DMS114 treated with DMSO at 0.1 percent for 48 hours (cell line): ENCODE data around the gene COL5A1.

ENCODE experiments used
- DNase-seq: peaks from one replicate; lab custom pipeline; 2025; ENCODE audit not compliant: unreplicated experiment; lab: John Stamatoyannopoulos, UW

The COL5A1 gene

GRCh38 chr9:134830126-134830525 is 188.5 kb downstream of the COL5A1 start:
- no peak for DNase-seq

DNA sequence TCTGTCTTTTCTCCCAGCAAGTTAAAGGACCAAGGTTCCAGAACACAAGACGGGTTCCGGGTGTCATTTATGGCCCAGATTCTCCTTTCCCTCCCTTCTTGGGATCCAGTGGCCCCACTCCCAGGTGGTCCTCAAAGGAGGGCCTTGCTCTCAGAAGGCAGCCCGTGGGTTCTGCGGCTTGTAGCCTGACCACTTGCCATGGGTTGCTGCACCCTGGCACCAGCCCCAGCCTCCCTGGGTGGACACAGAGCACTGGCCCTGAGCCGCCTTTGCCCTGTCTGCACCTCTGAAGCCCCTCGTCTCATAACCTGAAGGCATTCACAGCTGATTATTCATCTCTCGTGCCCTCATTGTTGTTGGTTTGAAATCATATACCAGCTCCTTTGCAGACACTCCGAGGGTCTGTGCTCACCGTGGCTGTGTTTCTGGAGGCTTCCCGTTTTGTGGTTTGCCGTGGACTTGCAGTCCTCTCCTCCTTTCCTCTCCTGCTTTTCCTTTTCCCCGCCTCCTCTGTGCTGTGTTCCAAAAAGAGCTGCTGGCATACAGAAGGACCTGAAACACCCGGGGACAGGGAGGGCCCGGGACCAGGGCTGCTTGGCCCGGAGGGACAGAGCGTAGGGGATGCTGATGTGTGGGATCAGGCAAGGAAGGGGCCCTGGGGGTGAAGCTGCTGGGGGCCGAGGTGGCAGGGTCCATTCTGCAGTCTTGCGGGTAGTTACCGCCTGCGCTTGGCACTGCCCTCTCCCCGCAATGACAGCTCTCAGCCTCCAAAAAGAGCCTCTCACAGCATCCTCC is 189.5 kb downstream of the COL5A1 start:
- no peak for DNase-seq

- DNase-seq, result no peak
Measured at GRCh38 chr9:134832471-134832870, 190.9 kb downstream of the COL5A1 start.

DNA sequence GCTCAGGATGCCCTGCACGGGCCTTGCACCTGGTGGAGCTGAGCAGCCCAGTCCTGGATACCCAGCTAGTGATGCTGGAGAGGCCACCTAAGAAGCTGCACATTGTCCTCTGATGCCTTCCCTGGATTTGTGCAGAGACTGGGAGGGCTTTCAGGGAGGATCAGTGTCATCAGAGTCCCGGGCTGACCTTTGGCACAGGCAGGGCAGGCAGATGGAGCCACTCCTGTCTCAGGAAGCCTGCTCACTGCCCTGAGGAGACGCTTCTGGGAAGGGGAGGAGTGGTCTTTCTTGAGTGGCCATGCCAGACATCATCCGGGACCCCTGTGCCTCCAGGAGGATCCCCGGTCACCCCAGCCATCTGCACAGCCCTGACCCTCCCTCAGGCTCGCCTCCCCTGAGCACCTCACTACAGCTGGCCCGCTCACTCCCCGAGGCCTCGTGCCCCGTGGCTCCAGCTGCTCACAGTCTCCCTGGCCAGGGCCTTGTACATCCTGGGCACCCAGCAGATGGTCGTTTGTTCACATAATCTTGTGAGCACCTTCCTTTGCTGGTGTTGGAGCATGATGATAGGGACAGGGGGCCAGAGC is 191.8 kb downstream of the COL5A1 start:
- no peak for DNase-seq

DNA sequence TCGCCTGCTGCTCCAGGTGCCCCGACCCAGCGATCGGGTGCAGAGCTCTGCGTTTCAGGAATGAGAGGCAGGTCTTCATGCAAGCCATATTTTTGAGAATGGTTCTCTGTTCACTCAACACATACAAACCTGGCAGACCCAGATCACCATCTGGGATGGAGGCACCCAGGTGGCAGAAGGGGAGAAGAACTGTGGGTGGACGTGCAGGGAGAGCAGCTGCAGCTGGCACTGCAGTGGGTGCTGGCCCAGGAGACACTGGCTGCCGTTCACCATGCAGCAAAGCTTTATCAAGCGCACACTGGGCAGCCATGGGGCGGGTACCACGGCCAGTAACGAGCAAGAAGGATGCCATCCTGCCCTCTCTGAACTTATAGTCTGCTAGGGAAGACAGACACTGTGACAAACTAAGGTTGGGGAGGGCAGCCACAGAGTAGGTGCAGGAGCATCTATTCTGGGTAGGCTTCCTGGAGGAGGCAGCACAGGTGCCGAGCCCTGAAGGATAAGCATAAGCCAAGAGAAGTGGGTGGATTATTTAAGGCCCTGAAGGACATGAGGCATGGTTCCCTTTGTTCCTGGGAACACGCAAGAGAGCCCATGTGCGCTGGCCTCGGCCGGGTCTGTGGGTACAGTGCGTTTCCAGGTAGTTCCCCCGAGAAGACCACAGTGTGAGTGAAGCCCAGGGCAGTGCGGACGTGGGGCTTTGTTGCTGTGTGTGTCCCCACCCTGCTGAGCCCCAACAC is 192.8 kb downstream of the COL5A1 start:
- DNase-seq, result no peak

GRCh38 chr9:134834957-134835419 is 193.4 kb downstream of the COL5A1 start:
- DNase-seq, result no peak

GRCh38 chr9:134835448-134835847 is 193.8 kb downstream of the COL5A1 start:
- DNase-seq, result no peak

- no peak for DNase-seq
Measured at GRCh38 chr9:134835987-134836386, 194.4 kb downstream of the COL5A1 start.

GRCh38 chr9:134836406-134836970 is 194.9 kb downstream of the COL5A1 start:
- DNase-seq, result no peak

GRCh38 chr9:134837529-134837928 is 195.9 kb downstream of the COL5A1 start:
- no peak for DNase-seq

DNA sequence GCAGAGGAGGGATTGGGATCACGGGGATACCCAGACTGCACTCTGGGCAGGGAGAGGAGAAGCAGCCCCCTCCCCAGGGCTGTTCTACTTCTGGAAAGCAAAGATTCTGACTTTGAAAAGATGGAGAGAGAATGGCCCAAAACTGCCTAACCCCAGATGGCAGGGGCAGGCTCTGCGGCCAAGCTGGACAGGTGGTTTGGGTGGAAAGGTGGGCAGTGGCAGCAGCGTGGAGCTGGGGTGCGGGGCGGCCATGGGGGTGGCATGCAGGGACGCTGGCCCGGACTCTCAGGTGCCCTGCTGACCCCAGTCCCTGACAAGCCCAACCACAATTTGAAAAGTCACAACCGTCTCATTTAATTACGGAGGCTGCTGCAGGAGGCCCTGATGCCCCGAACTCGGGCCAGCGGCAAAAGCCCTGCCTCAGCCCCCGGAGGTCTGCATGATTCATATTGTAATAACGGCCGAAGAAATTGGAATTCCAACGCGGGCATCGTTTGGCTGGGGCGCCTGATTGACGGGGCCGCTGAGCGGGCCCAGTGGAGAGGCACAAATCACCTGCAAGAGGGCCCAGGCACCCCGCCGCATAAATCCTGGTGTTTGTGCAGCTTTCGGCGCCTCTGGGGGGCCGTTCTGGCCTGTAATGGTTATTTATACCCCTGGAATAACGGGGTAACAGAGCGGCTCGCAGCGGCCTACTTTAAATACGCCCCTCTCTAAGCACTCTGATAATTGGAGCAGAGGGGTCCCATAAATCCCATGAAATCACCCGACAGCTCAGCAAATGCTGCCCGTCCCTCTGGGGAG is 197.2 kb downstream of the COL5A1 start:
- DNase-seq, result no peak

DNA sequence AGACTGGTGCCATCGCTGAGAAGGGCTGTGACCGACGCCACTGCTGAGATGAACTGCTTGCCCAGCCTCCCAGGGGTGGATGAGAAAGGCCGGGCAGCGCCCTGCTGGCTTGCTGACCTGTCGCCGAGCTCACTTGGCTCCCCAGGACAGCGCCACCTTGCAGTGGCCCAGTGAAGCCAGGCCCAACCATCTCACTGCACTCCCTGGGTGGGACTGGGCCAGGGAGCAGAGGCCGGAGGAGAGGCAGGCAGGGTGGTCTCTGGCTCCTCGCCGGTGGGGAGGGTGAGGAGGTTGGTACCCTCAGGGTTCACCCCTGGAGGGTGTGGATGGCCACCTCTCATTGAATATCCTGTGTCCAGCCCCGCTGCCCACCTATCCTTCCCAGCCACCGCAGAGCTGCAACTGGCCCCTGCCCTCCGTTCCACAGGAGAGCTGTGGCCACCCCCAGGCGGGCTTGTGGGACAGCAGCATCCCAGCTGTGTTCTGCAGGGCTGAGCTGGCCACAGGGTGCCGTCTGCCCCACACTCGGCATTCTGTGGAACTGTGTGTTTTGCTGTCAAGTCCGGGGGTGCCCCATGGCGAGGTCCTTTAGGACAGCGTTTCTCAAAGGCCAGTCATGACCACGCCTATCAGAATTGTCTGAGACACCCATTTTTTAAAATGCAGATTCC is 198.0 kb downstream of the COL5A1 start:
- no peak for DNase-seq

DNA sequence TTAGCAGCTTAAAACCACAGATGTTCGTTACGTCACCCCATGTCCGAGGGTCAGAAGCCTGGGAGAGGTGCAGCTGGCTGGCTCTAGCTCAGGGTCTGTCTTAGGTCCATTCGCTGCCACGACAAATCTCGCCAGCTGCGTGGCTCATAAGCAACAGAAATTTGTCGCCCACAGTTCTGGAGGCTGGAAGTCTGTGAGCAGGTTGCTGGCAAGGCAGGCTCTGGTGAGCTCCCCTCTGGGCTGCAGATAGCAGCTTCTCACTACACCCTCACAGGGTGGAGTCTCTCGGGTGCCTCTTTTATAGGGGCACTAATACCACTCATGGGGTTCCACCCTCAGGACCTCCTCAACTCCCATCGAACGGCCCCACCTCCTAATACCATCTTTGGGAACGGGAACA is 198.9 kb downstream of the COL5A1 start:
- no peak for DNase-seq

GRCh38 chr9:134841180-134841904 is 199.7 kb downstream of the COL5A1 start:
- no peak for DNase-seq

GRCh38 chr9:134842321-134842720 is 200.7 kb downstream of the COL5A1 start:
- DNase-seq, result no peak

DNA sequence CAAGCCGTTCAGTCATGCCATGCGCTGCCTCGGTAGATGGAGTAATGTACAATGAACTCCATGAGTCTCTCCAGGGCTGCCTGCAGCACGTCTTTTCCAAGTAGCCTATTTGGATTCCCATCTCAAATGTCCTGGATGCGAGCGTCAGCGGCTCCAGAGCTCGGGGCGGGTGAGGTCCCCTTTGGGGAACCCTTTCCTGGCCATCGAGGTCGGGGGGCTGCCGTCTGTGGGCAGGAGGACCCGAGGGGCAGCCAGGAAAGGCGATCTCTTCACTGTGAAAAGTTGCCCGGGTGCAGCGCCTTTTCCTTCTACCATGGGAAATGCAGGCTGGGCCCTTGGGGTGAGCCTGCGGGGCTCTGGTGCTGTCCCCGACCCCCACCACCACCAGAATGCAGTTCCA is 202.1 kb downstream of the COL5A1 start:
- DNase-seq, result no peak

GRCh38 chr9:134844821-134845220 is 203.2 kb downstream of the COL5A1 start:
- DNase-seq, result no peak

- no peak for DNase-seq
Measured at GRCh38 chr9:134846187-134846586, 204.6 kb downstream of the COL5A1 start.

- DNase-seq, result no peak
Measured at GRCh38 chr9:134846699-134847098, 205.1 kb downstream of the COL5A1 start.

GRCh38 chr9:134847138-134847537 is 205.5 kb downstream of the COL5A1 start:
- DNase-seq, result no peak
